HG03039 (cell line): ENCODE data around the gene TBX2.

Source experiments
- ATAC-seq: cut with Tn5 transposase; IDR thresholded peaks from one replicate; pipeline ENCODE4 v1.9.1; 2021; ENCODE audit warnings: mild to moderate bottlenecking, moderate library complexity; ENCODE audit not compliant: unreplicated experiment

TBX2 gene

GRCh38 chr17:61387011-61387410 lies 12.6 kb upstream of the TBX2 start:
- ATAC-seq = no peak

DNA sequence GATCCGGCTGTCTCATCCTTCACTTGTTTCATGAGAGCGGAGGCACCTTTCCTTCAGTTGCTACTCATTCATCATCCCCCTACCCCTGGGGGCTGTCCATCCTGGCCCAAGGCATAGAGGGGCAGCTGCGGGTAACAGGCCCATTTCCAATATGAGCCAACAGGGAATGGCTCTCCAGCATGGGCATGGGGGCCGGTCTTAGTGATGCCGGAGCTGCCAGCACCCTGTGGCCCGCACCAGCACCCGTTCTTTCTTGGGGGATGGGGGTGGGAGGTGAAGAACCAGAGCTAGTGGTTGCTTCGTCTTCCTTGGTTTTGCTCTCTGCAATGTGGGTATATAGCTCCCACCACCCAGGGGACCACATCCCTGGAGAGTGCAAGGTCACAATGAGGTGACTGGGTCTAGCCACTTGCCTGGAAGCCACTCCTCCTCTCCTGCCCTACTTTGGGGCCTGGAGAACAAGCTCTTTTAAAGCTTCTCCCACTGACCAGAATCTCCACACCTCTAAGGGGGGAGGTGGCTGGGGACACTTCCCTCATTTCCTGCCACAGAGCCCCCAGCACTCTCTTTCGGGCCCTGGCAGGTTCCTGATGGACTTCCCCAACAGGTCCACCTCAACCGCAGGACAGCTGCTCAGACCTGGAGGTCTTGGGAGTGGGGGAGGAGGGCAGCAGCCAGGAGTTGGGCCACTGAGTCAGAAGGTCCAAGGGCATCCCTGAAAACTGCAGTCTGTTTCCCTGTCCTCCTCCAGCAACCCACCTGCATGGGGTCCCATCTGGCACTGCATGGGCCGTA lies 11.9 kb upstream of the TBX2 start:
- ATAC-seq = no peak

GRCh38 chr17:61388561-61389356 lies 10.9 kb upstream of the TBX2 start:
- ATAC-seq = no peak

DNA sequence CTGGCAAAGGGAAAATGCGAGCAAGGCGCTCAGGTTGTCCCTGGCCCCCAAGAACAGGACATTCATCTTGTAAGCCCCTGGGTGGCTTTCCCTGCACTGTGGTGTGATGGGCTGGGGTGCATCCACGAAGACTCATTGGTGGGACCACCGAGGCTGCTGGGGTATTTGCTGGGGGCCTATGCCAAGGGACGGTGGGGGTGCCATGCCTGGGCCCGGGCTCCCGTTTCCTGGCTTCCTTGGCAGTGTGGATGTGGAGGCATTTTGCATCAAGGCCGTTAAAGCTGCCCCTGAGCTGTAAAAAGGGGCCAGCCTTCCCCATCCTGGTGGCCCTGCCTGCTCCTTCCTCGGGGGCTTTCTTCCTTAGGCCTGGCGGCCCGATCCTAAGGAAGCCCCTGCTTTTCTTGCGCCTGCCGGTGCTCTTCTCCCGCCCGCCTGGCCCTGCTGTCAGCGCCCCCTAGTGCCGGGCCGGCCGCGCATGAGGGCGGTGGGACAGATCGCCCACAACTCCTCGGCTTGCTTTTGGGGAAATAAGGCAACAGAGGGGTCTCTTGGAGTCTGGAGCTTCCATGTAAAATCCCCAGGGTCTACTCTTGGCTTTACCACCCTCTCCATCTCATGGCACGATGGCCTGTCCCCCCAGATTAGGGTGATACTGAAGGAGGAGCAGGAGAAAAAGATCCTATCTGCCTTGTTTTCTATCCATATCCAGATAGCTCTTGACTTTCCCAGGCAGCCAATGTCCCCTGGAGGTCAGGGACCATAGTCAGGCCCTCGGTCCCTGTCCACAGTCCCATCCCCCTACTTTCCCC lies 9.8 kb upstream of the TBX2 start:
- ATAC-seq = no peak

GRCh38 chr17:61390479-61390791 lies 9.2 kb upstream of the TBX2 start:
- no peak for ATAC-seq

- no peak for ATAC-seq
Observed at GRCh38 chr17:61391595-61392291, 7.9 kb upstream of the TBX2 start.

- no peak for ATAC-seq
Observed at GRCh38 chr17:61392679-61393078, 7.0 kb upstream of the TBX2 start.

DNA sequence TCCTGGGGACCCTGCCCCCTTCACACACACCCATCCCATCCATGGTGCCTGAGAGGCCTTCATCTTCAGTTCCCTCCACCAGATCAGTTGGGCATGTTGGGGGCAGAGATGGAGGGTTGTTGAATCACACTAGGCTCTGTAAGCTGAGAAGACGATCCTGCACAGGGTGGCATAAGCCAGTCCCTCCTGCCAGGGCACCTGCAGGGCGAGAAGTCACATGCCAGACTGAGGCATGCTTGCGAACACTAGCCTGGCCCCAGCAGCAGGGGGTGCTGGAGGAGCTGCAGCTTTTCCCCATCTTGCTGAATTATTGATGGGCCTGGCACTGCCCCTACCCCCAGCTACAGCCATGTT lies 6.1 kb upstream of the TBX2 start:
- no peak for ATAC-seq

- ATAC-seq = no peak
Observed at GRCh38 chr17:61393904-61394629, 5.6 kb upstream of the TBX2 start.

- ATAC-seq = no peak
Observed at GRCh38 chr17:61394630-61395408, 4.8 kb upstream of the TBX2 start.

DNA sequence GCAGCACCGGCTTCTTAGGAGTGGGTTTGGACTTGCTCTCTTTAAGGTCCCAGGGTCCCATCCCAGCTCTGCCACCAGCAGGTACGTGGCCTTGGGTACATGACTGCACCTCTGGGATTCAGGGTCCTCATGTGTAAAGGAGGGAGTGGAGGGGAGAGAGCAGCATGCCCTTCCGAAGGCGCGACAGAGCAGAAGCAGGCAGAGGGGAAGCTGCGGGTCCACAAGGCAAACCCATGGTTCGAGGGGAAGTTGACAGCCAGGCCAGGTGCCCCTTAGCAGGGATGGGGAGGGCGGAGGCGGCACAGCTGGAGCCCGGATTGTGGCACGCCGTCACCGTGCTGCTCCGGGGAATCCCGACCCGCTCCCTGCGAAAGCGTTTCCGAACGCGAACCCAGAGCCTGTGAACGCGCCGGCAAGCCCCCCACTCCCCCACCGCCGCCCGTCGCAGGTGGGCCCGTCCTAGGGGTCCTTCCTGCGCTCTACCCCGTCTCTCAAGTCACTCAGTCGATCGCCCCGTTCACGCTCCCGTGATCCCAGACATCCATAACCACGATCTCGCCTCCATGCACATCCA lies 4.1 kb upstream of the TBX2 start:
- no peak for ATAC-seq

DNA sequence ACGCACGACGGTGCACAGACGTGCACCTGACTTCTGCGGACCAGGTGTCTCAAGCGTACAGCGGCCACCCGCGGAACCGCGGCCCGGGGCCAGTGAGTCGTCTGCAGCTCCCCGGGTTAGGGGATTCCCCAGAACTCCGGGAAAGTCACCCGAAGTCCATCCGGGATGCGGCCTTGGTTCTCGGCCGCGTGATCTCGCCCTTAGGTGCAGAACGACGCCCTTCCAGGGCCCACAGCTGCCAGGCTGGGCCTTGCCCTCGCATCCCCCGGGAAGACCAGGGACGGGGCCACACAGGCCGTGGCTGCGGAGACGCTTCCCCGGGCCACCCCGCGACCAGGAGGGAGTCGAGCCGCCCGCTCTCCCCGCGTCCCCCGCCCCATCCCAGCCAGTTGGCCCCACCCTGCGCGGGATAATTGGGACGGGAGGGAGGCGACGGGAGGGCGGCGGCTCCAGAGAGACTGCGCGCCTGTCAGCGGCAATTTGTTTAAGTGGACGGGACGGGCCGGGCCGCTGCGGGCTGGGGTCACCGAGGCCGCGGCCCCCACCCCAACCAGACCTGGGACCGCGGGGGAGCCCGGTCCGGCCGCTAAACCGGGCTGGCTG lies 3.6 kb upstream of the TBX2 start:
- ATAC-seq = no peak

DNA sequence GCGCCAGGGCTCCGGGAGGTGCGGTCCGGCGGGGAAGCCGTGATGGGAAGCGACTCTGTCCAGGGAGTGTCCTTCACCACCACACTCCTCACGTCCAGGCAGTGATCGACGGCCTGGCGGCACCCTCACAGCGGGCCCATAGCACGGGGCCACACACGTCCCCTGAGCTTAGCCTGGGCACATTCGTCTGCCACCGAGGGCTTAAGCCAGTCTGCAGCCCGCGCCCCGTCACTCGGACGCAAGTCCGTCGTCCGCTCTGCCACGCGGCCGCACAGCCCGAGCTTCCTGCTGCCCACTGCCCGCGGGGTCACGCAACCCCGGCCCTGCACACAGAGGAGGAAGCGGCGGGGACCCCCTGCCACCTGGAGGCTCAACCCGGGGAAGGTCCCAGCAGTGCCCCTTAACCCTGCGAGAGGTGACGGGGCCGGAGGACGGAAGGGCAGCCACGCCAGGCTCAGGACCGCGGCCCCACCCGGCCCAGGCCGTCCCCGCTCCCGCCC lies 3.0 kb upstream of the TBX2 start:
- ATAC-seq = no peak

DNA sequence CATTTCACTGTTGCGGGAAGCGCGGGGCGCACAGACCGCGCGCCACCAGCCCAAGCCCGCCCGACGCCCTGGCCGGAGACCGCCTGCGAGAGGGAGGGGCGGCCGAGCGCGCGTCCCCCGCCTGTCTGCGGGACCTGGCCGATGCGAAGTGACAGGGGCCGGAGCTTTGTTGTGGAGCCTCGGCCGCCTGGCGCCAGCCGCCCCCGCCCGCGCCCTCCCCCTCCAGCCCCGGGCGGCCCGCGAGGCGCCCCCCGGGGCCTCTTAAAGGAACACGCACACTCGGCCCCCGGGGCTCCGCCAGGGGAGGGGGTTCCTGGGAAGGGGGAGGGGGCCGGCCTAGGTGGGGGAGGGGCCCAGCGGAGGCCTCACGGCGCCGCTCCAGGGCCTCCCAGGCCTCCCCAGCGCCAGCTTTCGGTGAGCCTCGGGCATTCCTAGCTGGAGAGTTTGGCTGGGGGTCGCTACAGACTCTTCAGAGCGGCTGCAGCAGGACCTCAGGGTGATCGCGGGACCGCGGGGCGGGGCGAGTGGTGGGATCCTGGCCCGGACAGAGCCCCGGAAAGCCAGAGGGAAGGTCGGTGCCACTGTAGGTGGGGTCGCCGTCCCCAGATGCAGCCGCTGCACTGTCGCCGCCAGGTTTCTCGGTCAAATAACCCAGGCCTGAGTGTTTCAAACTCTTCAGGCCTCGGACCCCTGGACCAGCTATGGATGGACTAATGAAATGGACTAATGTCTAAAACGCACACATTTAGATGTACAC lies 2.4 kb upstream of the TBX2 start:
- ATAC-seq = no peak

DNA sequence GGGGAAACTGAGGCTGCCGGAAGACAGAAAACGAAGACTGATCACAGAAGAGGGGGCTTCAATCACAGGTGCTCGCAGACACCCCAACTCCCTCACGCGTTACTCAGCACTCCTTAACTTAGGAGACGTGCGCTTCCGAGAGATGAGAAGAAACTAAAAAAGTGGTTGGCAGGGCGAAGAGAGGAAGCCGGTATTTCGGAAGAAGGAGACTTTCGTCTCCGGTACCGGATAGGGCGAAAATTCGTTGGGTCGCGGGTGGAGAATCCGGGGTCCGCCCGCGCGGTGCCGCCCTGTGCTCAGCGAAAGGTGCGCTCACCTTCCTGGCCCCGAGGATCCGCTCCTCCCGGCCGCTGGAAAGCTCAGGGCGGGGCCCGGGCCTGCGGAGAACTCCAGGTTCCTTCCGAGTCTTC lies 917 bp upstream of the TBX2 start:
- ATAC-seq = no peak

DNA sequence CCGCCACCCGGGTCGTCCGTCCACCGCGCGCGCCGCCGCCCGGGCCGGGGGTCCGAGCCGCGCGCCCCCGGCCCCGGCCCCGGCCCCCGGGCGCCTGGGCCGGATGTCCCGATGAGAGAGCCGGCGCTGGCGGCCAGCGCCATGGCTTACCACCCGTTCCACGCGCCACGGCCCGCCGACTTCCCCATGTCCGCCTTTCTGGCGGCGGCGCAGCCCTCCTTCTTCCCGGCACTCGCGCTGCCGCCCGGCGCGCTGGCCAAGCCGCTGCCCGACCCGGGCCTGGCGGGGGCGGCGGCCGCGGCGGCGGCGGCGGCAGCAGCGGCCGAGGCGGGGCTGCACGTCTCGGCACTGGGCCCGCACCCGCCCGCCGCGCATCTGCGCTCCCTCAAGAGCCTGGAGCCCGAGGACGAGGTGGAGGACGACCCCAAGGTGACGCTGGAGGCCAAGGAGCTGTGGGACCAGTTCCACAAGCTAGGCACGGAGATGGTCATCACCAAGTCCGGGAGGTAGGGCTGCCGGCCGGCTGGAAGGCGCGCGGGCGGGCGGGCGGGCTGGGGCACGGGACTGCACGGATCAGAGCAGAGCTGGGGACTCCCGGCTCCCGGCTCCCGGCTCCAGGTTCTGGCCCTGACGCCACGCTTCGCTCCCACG lies 548 bp downstream of the TBX2 start:
- ATAC-seq = no peak

- ATAC-seq = no peak
Observed at GRCh38 chr17:61400717-61401388, 1.2 kb downstream of the TBX2 start.
